GM23248 (cell line): ENCODE results near the gene DMKN. TPM values are rescaled to one million over a fixed set of nuclear protein-coding genes. Genes with fewer than 3 reads are reported as not detected.

Source experiments
- DNase-seq: peaks from one replicate; pipeline ENCODE4 v3.0.0-alpha.2; 2015
- H2AFZ ChIP-seq: fragments of 200-600 bp; sonication (generic); 2 replicates; pipeline ENCODE4 v1.6.1; 2016; ENCODE audit warnings: antibody characterized with exemption
- H3F3A ChIP-seq: fragments of 200-600 bp; sonication (generic); 2 replicates; pipeline ENCODE4 v1.6.1; 2016; ENCODE audit warnings: mild to moderate bottlenecking, antibody characterized with exemption, mixed run types; ENCODE audit not compliant: insufficient read depth
- H3K27ac ChIP-seq: fragments of 200-600 bp; sonication (generic); 2 replicates; pipeline ENCODE4 v1.5.1; 2016; ENCODE audit warnings: mild to moderate bottlenecking
- H3K27me3 ChIP-seq: fragments of 200-600 bp; sonication (generic); replicated peaks from 2 replicates; pipeline ENCODE4 v1.6.1; 2016; ENCODE audit warnings: mild to moderate bottlenecking; ENCODE audit not compliant: insufficient read depth
- H3K36me3 ChIP-seq: fragments of 200-600 bp; sonication (generic); 2 replicates; pipeline ENCODE4 v1.6.1; 2016; ENCODE audit warnings: low read depth, mild to moderate bottlenecking
- H3K4me1 ChIP-seq: fragments of 200-600 bp; sonication (generic); 2 replicates; pipeline ENCODE4 v1.6.1; 2016; ENCODE audit warnings: mild to moderate bottlenecking; ENCODE audit not compliant: insufficient read depth
- H3K4me2 ChIP-seq: fragments of 200-600 bp; sonication (generic); one replicate; pipeline ENCODE4 v1.6.1; 2016; ENCODE audit warnings: mild to moderate bottlenecking; ENCODE audit not compliant: unreplicated experiment
- H3K4me3 ChIP-seq: fragments of 200-600 bp; sonication (generic); 2 replicates; pipeline ENCODE4 v1.5.1; 2016; ENCODE audit warnings: mild to moderate bottlenecking
- H3K79me2 ChIP-seq: fragments of 200-600 bp; sonication (generic); 2 replicates; pipeline ENCODE4 v1.6.1; 2016; ENCODE audit warnings: mild to moderate bottlenecking; ENCODE audit not compliant: insufficient read depth
- H3K9ac ChIP-seq: fragments of 200-600 bp; sonication (generic); 2 replicates; pipeline ENCODE4 v1.6.1; 2016; ENCODE audit warnings: mild to moderate bottlenecking
- H3K9me2 ChIP-seq: fragments of 200-600 bp; sonication (generic); 2 replicates; pipeline ENCODE4 v1.6.1; 2016; ENCODE audit warnings: mixed run types, mild to moderate bottlenecking, moderate library complexity; ENCODE audit not compliant: insufficient read depth
- H3K9me3 ChIP-seq: fragments of 200-600 bp; sonication (generic); one replicate; pipeline ENCODE4 v1.6.1; 2017; ENCODE audit warnings: low read depth
- H4K20me1 ChIP-seq: fragments of 200-600 bp; sonication (generic); 2 replicates; pipeline ENCODE4 v1.6.0; 2016; ENCODE audit not compliant: insufficient read depth
- EZH2 ChIP-seq: fragments of 200-600 bp; sonication (generic); IDR thresholded peaks from 2 replicates; pipeline ENCODE4 v1.6.1; 2018; ENCODE audit warnings: antibody characterized with exemption, mild to moderate bottlenecking; ENCODE audit not compliant: insufficient read depth, poor library complexity, severe bottlenecking
- EZH2phosphoT487 ChIP-seq: fragments of 200-600 bp; sonication (generic); IDR thresholded peaks from 2 replicates; pipeline ENCODE4 v1.6.1; 2018; ENCODE audit warnings: antibody characterized with exemption, moderate library complexity, mild to moderate bottlenecking, low read depth; ENCODE audit not compliant: insufficient read depth
- WGBS, 2 experiments: methylation state at CpG; one replicate each; pipeline ENCODE4 v1.1.6; 2015 to 2017; ENCODE audit warnings: low lambda C conversion rate in 2 of 2, low coverage in 1 of 2; ENCODE audit errors: missing lambda C conversion rate in 2 of 2; 5-methylcytosine and 5-hydroxymethylcytosine counted together
- in situ Hi-C: fragments of 300-500 bp; cut with MboI; formaldehyde crosslinking; loops from 2 replicates; pipeline ENCODE4 v1.15.0; 2020
- polyA plus RNA-seq: library from polyadenylated mRNA; unstranded; fragments of >200 nt; fragmentation: Nextera tagmentation; extraction: Ambion mirVana; gene quantifications from 2 replicates; pipeline ENCODE4 v1.2.1, GENCODE V29; 2016
- total RNA-seq: library from RNA; depleted of rRNA; stranded (reverse); fragments of >200 nt; shearing (Covaris generic); gene quantifications from 2 replicates; pipeline ENCODE4 v1.2.3, GENCODE V29; 2014

Gene DMKN
- total and polyA plus RNA-seq, 2 experiments from 2014 or later = 25.4 to 34.5 TPM

DNA sequence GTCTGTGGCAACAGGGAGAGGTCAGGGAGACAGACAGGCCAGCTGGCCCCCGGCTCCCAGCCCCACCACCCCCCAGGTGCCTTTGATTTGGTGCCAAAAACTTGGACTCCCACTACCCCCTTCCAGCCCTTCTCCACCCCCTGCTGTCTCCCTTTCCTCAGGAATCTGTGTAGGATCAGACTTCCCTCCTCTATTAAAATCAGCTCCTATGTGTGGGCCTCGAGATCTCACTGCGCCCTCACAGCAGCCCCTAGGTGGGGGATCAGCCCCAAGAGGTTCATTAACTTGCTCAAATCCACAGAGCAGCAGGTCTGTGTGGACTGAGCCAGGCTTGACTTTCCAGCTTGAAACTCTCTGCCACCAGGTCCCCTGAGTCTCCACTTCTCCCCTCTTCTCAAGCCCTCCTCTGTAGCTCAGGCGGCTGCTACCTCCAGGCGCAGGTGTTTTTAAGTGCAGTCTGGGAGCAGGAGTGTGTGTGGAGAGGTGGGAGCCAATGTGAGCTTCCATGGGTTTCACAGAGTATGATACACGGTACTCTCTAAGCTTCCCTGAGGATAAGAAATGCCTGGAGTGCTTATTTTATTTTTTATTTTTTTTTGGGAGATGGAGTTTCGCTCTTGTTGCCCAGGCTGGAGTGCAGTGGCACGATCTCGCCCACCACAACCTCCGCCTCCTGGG lies 21.5 kb upstream of the DMKN start:
- H3K27ac ChIP-seq = no peak overlapping the region
- no peak overlapping the region for H3K4me2 ChIP-seq
- H3K9me2 ChIP-seq = no peaks in the 10 kb centered on the region
- no peaks in the 10 kb centered on the region for H3K36me3 ChIP-seq
- H3K9me3 ChIP-seq = no peaks in the 10 kb centered on the region
- H4K20me1 ChIP-seq = no peaks in the 10 kb centered on the region
- H3K4me3 ChIP-seq = no peak overlapping the region
- H3F3A ChIP-seq = no peaks in the 10 kb centered on the region
- H3K27me3 ChIP-seq = no peaks in the 10 kb centered on the region
- no peak overlapping the region for H3K9ac ChIP-seq
- in situ Hi-C loops = no loop called here
- no peak for TF ChIP-seq EZH2
- no peak for TF ChIP-seq EZH2phosphoT487
- H3K4me1 ChIP-seq = no peaks in the 10 kb centered on the region
- H2AFZ ChIP-seq = no peak overlapping the region
- no peaks in the 10 kb centered on the region for H3K79me2 ChIP-seq
- no peak for DNase-seq
- 53 to 55% methylated on average over 10 of the region's 10 CpGs for WGBS, 2 experiments

GRCh38 chr19:35533822-35534392 lies 20.5 kb upstream of the DMKN start:
- WGBS, 2 experiments = 10 to 11% methylated on average over 29 to 30 of the region's 30 CpGs
- no peak overlapping the region for H3K9ac ChIP-seq
- in situ Hi-C loops = no loop called here
- H3K4me3 ChIP-seq = 0 out of 2 replicates have a peak overlapping the region, but pooled peaks have one; percentile 22
- H3K79me2 ChIP-seq = no peaks in the 10 kb centered on the region
- H3K27me3 ChIP-seq = no peaks in the 10 kb centered on the region
- no peaks in the 10 kb centered on the region for H4K20me1 ChIP-seq
- no peaks in the 10 kb centered on the region for H3F3A ChIP-seq
- peak; percentile 48 for DNase-seq
- peak overlapping the region; percentile 48 for H3K4me2 ChIP-seq
- H3K4me1 ChIP-seq = no peaks in the 10 kb centered on the region
- no peaks in the 10 kb centered on the region for H3K9me3 ChIP-seq
- no peak for TF ChIP-seq EZH2phosphoT487
- no peaks in the 10 kb centered on the region for H3K9me2 ChIP-seq
- 0 out of 2 replicates have a peak overlapping the region, but pooled peaks have one; percentile 29 for H2AFZ ChIP-seq
- no peaks in the 10 kb centered on the region for H3K36me3 ChIP-seq
- no peak overlapping the region for H3K27ac ChIP-seq

DNA sequence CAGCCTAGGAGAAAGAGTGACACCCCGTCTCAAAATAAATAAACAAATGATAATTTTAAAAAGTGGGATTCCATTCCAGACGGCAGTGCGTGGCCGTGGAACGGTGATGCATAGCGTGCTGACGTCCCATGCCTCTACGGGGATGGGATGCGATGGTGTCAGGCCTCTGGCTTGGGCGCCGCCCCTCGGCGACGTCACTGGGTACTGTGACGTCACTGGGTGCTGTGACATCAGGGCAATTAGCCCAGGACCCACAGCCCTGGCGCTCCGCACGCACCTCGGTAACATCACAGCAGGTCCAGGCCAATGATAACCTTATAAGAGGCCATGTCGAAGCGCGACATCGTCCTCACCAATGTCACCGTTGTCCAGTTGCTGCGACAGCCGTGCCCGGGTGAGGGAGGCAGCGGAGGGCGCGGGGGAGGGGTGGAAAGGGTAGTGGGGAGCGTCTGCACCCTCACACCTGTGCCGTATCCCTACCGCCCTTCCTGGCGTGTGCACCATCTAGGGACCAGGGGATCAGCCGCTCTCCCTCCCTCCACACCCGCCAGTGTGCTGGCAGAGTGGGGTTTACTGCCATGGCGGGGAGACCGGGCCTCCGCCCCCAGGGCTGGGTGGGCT lies 19.9 kb upstream of the DMKN start, which contains the start of gene GAPDHS:
Gene GAPDHS, plus strand, starts transcription at position 256 of the 621 bp plus-strand sequence. Its CDS starts 72 bp downstream, at position 328.
- Histone ChIP-seq H4K20me1 (no peaks in the 10 kb centered on the region), H3K9me3 (no peaks in the 10 kb centered on the region), H3K79me2 (no peaks in the 10 kb centered on the region), H3F3A (no peaks in the 10 kb centered on the region; the same call in 1 of the 2 replicates), H3K36me3 (no peaks in the 10 kb centered on the region), H2AFZ (0 out of 2 replicates have a peak within 1 kb of the TSS, but pooled peaks have one; percentile 29), H3K27me3 (no peaks in the 10 kb centered on the region), H3K9ac (no peak within 1 kb of the TSS), H3K9me2 (no peaks in the 10 kb centered on the region), H3K27ac (no peak within 1 kb of the TSS), H3K4me1 (no peaks in the 10 kb centered on the region), H3K4me3 (0 out of 2 replicates have a peak within 1 kb of the TSS, but pooled peaks have one; percentile 22), H3K4me2 (peak within 1 kb of the TSS; percentile 48)
- 44 to 45% methylated on average over 35 to 39 of the region's 39 CpGs for WGBS, 2 experiments
- in situ Hi-C loops = no loop called here
- TF ChIP-seq EZH2 (no peak), EZH2phosphoT487 (no peak)
- peak; percentile 24 for DNase-seq

DNA sequence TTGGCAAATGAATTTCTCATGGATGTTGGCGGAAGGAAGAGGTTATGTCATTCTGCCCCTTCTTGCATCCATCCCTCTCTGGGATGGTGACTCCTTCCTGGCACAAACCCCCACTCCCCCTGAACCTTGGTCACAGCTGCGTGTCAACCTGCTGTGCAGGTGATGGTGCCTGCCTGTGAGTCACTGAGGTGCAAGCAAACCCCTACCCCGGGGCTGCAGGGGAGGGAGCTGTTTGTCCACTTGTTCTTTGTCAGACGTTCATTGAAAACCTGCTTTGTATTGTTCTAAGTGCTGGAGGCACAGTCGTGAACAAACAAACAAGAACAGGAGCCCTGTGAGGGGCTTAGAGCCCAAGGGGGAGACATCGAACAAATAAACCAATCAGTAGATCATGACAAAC lies 17.8 kb upstream of the DMKN start:
- TF ChIP-seq EZH2 = no peak
- TF ChIP-seq EZH2phosphoT487 = no peak
- in situ Hi-C loops = no loop called here
- Histone ChIP-seq H3K9me2 (no peaks in the 10 kb centered on the region), H3K4me3 (no peak overlapping the region), H4K20me1 (no peaks in the 10 kb centered on the region), H3K9me3 (no peaks in the 10 kb centered on the region), H3K79me2 (no peaks in the 10 kb centered on the region), H2AFZ (no peak overlapping the region), H3K27me3 (no peaks in the 10 kb centered on the region), H3K9ac (no peak overlapping the region), H3K36me3 (no peaks in the 10 kb centered on the region), H3K4me1 (peaks cover 8% of the 10 kb centered on the region), H3K27ac (no peak overlapping the region), H3F3A (no peaks in the 10 kb centered on the region; the same call in 1 of the 2 replicates), H3K4me2 (no peak overlapping the region)
- WGBS, 2 experiments = 38 to 46% methylated on average over 6 of the region's 6 CpGs
- DNase-seq = no peak
